Endothelial cell of umbilical vein (primary cell): ENCODE data around the gene CEP162. TPM values are rescaled to one million over a fixed set of nuclear protein-coding genes. Genes with fewer than 3 reads are reported as not detected.

Source experiments
- BruUV-seq: library from RNA; stranded (reverse); fragments of 400-500 nt; replicated peaks from 2 replicates; lab custom pipeline; 2021; lab: Mats Ljungman, UMichigan
- CTCF ChIA-PET: fragments of 300-600, 350-600 bp; sonication (Branson Sonifier 250); formaldehyde crosslinking; loops from one replicate; lab custom pipeline; 2021; ENCODE audit warnings: antibody characterized with exemption, inconsistent platforms; lab: Charles Lee
- POLR2A ChIA-PET: fragments of 300-600, 350-600 bp; sonication (Branson Sonifier 250); formaldehyde crosslinking; loops from one replicate; lab custom pipeline; 2021; ENCODE audit warnings: antibody characterized with exemption, inconsistent platforms; lab: Charles Lee
- DNase-seq: peaks from one replicate; pipeline ENCODE4 v3.0.0-alpha.2; 2011; ENCODE audit warnings: low read depth, low spot score
- FAIRE-seq: peaks from 2 replicates; lab custom pipeline; 2011; peaks lifted over from hg19 to GRCh38; lab: Jason Lieb, UNC
- H2AFZ ChIP-seq: 2 replicates; pipeline ENCODE4 v1.6.0; 2012; ENCODE audit warnings: low read depth, low read length, control low read depth, inconsistent platforms
- H3K27ac ChIP-seq: 2 replicates; pipeline ENCODE4 v1.5.1; 2011; ENCODE audit warnings: low read depth, mild to moderate bottlenecking, control low read depth, low read length, moderate library complexity; ENCODE audit not compliant: insufficient read depth
- H3K27me3 ChIP-seq, 2 experiments: 2 replicates each; pipeline versions ENCODE4 v1.6.0 to v1.6.1; 2011; ENCODE audit warnings: low read length in 2 of 2, mixed read lengths in 1 of 2; ENCODE audit not compliant: control insufficient read depth in 2 of 2, insufficient read depth in 2 of 2
- H3K36me3 ChIP-seq, 2 experiments: 2 replicates in 1 of 2; 3 replicates in 1 of 2; pipeline ENCODE4 v1.5.1; 2011; ENCODE audit warnings: low read length in 2 of 2, mild to moderate bottlenecking in 1 of 2, moderate library complexity in 1 of 2; ENCODE audit not compliant: control insufficient read depth in 2 of 2, insufficient read depth in 2 of 2; ENCODE audit errors: extremely low read depth in 1 of 2
- H3K4me1 ChIP-seq: 3 replicates; pipeline ENCODE4 v1.5.1; 2011; ENCODE audit warnings: mild to moderate bottlenecking, low read length; ENCODE audit not compliant: control insufficient read depth, insufficient read depth; ENCODE audit errors: extremely low read depth
- H3K4me2 ChIP-seq: 2 replicates; pipeline ENCODE4 v1.6.1; 2011; ENCODE audit warnings: low read length, control low read depth, mixed read lengths; ENCODE audit not compliant: insufficient read depth
- H3K4me3 ChIP-seq, 3 experiments: fragments of 200-600 bp in 1 of 3; sonication (generic), shearing (Covaris generic) in 1 of 3; replicated peaks in 1 of 3; 2 replicates each; pipeline ENCODE4 v1.5.1; 2011 to 2016; ENCODE audit warnings: control low read depth in 3 of 3, low read length in 3 of 3, mild to moderate bottlenecking in 2 of 3, inconsistent platforms in 1 of 3, low read depth in 1 of 3, moderate library complexity in 1 of 3; ENCODE audit not compliant: insufficient read depth in 1 of 3
- H3K79me2 ChIP-seq: 2 replicates; pipeline ENCODE4 v1.6.0; 2012; ENCODE audit warnings: low read length, inconsistent platforms; ENCODE audit not compliant: control insufficient read depth, insufficient read depth
- H3K9ac ChIP-seq: replicated peaks from 2 replicates; pipeline ENCODE3; 2011; ENCODE audit warnings: low read length, control low read depth; ENCODE audit not compliant: insufficient read depth; ENCODE audit errors: extremely low read depth
- H3K9me1 ChIP-seq: replicated peaks from 3 replicates; pipeline ENCODE4 v1.6.0; 2011; ENCODE audit warnings: mild to moderate bottlenecking, low read length; ENCODE audit not compliant: control insufficient read depth, insufficient read depth; ENCODE audit errors: extremely low read depth
- H3K9me3 ChIP-seq: replicated peaks from 2 replicates; pipeline ENCODE4 v1.5.1; 2012; ENCODE audit warnings: low read length, inconsistent platforms; ENCODE audit not compliant: control insufficient read depth, insufficient read depth
- H4K20me1 ChIP-seq: replicated peaks from 2 replicates; pipeline ENCODE3; 2011; ENCODE audit warnings: mild to moderate bottlenecking, low read length; ENCODE audit not compliant: control insufficient read depth, insufficient read depth; ENCODE audit errors: extremely low read depth
- EZH2 ChIP-seq: IDR thresholded peaks from 2 replicates; pipeline ENCODE4 v1.6.1; 2012; ENCODE audit warnings: borderline replicate concordance, low read depth, mild to moderate bottlenecking, moderate library complexity, low read length, inconsistent platforms; ENCODE audit not compliant: severe bottlenecking
- FOS ChIP-seq: IDR thresholded peaks from 2 replicates; pipeline ENCODE4 v1.6.1; 2011; ENCODE audit warnings: mild to moderate bottlenecking, low read length, moderate library complexity, borderline replicate concordance; ENCODE audit not compliant: insufficient read depth
- GATA2 ChIP-seq: IDR thresholded peaks from 2 replicates; pipeline ENCODE4 v1.7.0; 2011; ENCODE audit warnings: low read depth, mild to moderate bottlenecking, moderate library complexity, mixed read lengths, low read length; ENCODE audit not compliant: insufficient read length, insufficient read depth
- JUN ChIP-seq: IDR thresholded peaks from 2 replicates; pipeline ENCODE4 v1.6.1; 2011; ENCODE audit warnings: borderline replicate concordance, low read depth; ENCODE audit not compliant: insufficient read length, insufficient read depth
- MYC ChIP-seq: IDR thresholded peaks from one replicate; pipeline ENCODE4 v1.6.1; 2011; ENCODE audit warnings: mild to moderate bottlenecking, low read depth, low read length
- POLR2A ChIP-seq: IDR thresholded peaks from 2 replicates; pipeline ENCODE4 v1.6.1; 2012; ENCODE audit warnings: low read depth, mild to moderate bottlenecking, control low read depth, low read length
- POLR2AphosphoS5 ChIP-seq: IDR thresholded peaks from 2 replicates; pipeline ENCODE4 v1.6.1; 2012; ENCODE audit warnings: low read depth, mild to moderate bottlenecking, control low read depth, low read length, moderate library complexity; ENCODE audit not compliant: insufficient read depth
- dilution Hi-C: fragments of 300-500 bp; cut with MboI; formaldehyde crosslinking; loops from one replicate; pipeline ENCODE4 v1.15.0; 2019; ENCODE audit warnings: low sequenced_read_pairs; ENCODE audit not compliant: extremely low pct_ligation_motif_present
- intact Hi-C: fragments of 100-400 bp; cut with micrococcal nuclease; formaldehyde crosslinking; loops from one replicate; pipeline ENCODE4 v1.10.0; 2022
- polyA plus RNA-seq, 4 experiments: library from polyadenylated mRNA; depleted of rRNA in 3 of 4; stranded (reverse) in 3 of 4; unstranded in 1 of 4; fragments of >200 nt; gene quantifications; 2 replicates each; pipeline versions ENCODE4 v1.2.1 to v1.2.3, GENCODE V29; 2011 to 2012; ENCODE audit warnings: missing spikeins in 1 of 4
- total RNA-seq: library from RNA; stranded (reverse); gene quantifications from 2 replicates; pipeline ENCODE4 v1.2.3, GENCODE V29; 2021
- TF ChIP-seq, protein P1 (sequence below): IDR thresholded peaks from 2 replicates; pipeline ENCODE4 v1.6.1; 2011; ENCODE audit not compliant: insufficient read depth, insufficient read length
- TF ChIP-seq, protein P2 (sequence below), 2 donors: IDR thresholded peaks; 1 replicate in 1 of 2; 2 replicates in 1 of 2; pipeline ENCODE4 v1.5.1; 2011; ENCODE audit warnings: low read length in 2 of 2, mild to moderate bottlenecking in 2 of 2, moderate library complexity in 2 of 2, control low read depth in 1 of 2, inconsistent platforms in 1 of 2, low read depth in 1 of 2; ENCODE audit not compliant: insufficient read depth in 1 of 2; ENCODE audit errors: extremely low read depth in 1 of 2

The CEP162 gene
- total and polyA plus RNA-seq, 2 donors (not counting 3 experiments of a cell fraction or from before 2014, with no cell fraction given) = 0.79 to 10.8 TPM

DNA sequence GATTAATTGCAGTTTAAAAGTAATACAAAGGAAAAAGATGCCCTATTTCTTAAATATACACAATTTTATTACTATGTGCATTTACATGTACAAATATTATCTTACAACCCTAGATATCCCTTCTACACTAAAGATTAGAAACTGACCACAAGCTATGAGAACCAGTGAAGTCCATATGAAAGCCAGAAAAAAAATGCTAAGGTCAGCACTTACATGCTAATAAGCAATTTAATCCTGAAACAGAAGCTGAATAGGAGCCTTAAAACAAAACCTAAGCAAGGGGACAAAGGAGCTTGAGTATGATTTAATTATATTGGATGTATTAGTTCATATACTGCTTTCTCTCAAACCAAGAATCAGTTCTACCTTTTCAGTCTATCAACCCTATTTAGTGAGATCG, 14.2 kb downstream of the CEP162 start:
- Histone ChIP-seq H3K27me3 (no peaks in the 10 kb centered on the region), H2AFZ (no peak overlapping the region), H3K4me2 (no peak overlapping the region), H3K9me1 (no peaks in the 10 kb centered on the region), H3K27ac (no peak overlapping the region), H3K9ac (no peak overlapping the region), H3K4me1 (peaks cover 13% of the 10 kb centered on the region), H4K20me1 (no peaks in the 10 kb centered on the region), H3K9me3 (no peaks in the 10 kb centered on the region), H3K4me3 (no peak overlapping the region), H3K79me2 (no peaks in the 10 kb centered on the region), H3K36me3 (peaks cover 0 to 3% of the 10 kb centered on the region in 2 experiments)
- no peak for FAIRE-seq
- POLR2A ChIA-PET = no interaction called here
- intact Hi-C loops (loop anchor here (5.0 to 10.0 kb wide), 2 partner anchors 158 to 186 kb away; no protein-coding TSS in a partner anchor), dilution Hi-C loops (no loop called here)
- no TSS peak for BruUV-seq
- DNase-seq = no peak
- no peak for TF ChIP-seq GATA2
- no peak for TF ChIP-seq POLR2A
- TF ChIP-seq EZH2 = no peak
- TF ChIP-seq MYC = no peak
- TF ChIP-seq, protein P1, sequence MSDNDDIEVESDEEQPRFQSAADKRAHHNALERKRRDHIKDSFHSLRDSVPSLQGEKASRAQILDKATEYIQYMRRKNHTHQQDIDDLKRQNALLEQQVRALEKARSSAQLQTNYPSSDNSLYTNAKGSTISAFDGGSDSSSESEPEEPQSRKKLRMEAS = no peak
- no peak for TF ChIP-seq FOS
- TF ChIP-seq JUN = no peak
- TF ChIP-seq, protein P2, sequence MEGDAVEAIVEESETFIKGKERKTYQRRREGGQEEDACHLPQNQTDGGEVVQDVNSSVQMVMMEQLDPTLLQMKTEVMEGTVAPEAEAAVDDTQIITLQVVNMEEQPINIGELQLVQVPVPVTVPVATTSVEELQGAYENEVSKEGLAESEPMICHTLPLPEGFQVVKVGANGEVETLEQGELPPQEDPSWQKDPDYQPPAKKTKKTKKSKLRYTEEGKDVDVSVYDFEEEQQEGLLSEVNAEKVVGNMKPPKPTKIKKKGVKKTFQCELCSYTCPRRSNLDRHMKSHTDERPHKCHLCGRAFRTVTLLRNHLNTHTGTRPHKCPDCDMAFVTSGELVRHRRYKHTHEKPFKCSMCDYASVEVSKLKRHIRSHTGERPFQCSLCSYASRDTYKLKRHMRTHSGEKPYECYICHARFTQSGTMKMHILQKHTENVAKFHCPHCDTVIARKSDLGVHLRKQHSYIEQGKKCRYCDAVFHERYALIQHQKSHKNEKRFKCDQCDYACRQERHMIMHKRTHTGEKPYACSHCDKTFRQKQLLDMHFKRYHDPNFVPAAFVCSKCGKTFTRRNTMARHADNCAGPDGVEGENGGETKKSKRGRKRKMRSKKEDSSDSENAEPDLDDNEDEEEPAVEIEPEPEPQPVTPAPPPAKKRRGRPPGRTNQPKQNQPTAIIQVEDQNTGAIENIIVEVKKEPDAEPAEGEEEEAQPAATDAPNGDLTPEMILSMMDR (IDR thresholded peaks at IDR 0.05; ENCODE audit: extremely low read depth in 1 of 2, insufficient read depth in 1 of 2, low read depth in 1 of 2, low read length in 2 of 2) = no peak
- TF ChIP-seq POLR2AphosphoS5 = no peak
- CTCF ChIA-PET = interaction anchor here (1.3 to 1.6 kb wide), 3 partner anchors 185 to 598 kb away, joined by 3 to 5 read pairs (median 4); no protein-coding TSS in a partner anchor
